ENCODE results near the gene ATIC. TPM values are rescaled to one million over a fixed set of nuclear protein-coding genes. Genes with fewer than 3 reads are reported as not detected.

Gene ATIC
- total and polyA plus RNA-seq, 3 donors from 2014 or later = 53.0 to 64.6 (median 62.1) TPM

- H3K36me3 ChIP-seq (ENCODE audit: low read depth, missing control alignments) = no peaks in the 10 kb centered on the region
- no peaks in the 10 kb centered on the region for H3K9me3 ChIP-seq
- no peaks in the 10 kb centered on the region for H3K27me3 ChIP-seq
- no peak for DNase-seq
- intact Hi-C loops (cut with DNase I; ENCODE audit: low total_unique reads) = no loop called here
- no peak overlapping the region for H3K27ac ChIP-seq
- H3K4me3 ChIP-seq = no peak overlapping the region
- TF ChIP-seq POLR2A (IDR thresholded peaks at IDR 0.05) = no peak
- TF ChIP-seq CTCF (IDR thresholded peaks at IDR 0.05) = no peak
- H3K4me1 ChIP-seq = no peaks in the 10 kb centered on the region
Measured at GRCh38 chr2:215347878-215348277, 36.0 kb downstream of the ATIC start.

- Histone ChIP-seq H3K36me3 (ENCODE audit: low read depth, missing control alignments) (no peaks in the 10 kb centered on the region), H3K27me3 (no peaks in the 10 kb centered on the region), H3K27ac (no peak overlapping the region), H3K4me3 (no peak overlapping the region), H3K4me1 (no peaks in the 10 kb centered on the region), H3K9me3 (no peaks in the 10 kb centered on the region)
- no peak for TF ChIP-seq POLR2A (IDR thresholded peaks at IDR 0.05)
- TF ChIP-seq CTCF (IDR thresholded peaks at IDR 0.05) = no peak
- WGBS, 2 donors = 48 to 60% methylated on average over 4 of the region's 4 CpGs
- intact Hi-C loops (cut with DNase I; ENCODE audit: low total_unique reads) = no loop called here
- no peak for DNase-seq
Measured at GRCh38 chr2:215352602-215353001, 40.7 kb downstream of the ATIC start.

- H3K36me3 ChIP-seq (ENCODE audit: low read depth, missing control alignments) = no peaks in the 10 kb centered on the region
- DNase-seq = no peak
Measured at GRCh38 chr2:215354771-215355695, 43.2 kb downstream of the ATIC start.

GRCh38 chr2:215355801-215356200 is 43.9 kb downstream of the ATIC start:
- Histone ChIP-seq H3K36me3 (ENCODE audit: low read depth, missing control alignments) (no peaks in the 10 kb centered on the region), H3K9me3 (no peaks in the 10 kb centered on the region), H3K27ac (no peak overlapping the region), H3K4me1 (no peaks in the 10 kb centered on the region), H3K27me3 (no peaks in the 10 kb centered on the region), H3K4me3 (no peak overlapping the region)
- DNase-seq = no peak
- 95 to 96% methylated on average over 7 of the region's 7 CpGs for WGBS, 2 donors
- intact Hi-C loops (cut with DNase I; ENCODE audit: low total_unique reads) = no loop called here
- no peak for TF ChIP-seq CTCF (IDR thresholded peaks at IDR 0.05)
- TF ChIP-seq POLR2A (IDR thresholded peaks at IDR 0.05) = no peak

More at GRCh38 chr2:215354771-215355695, 43.2 kb downstream of the ATIC start:
- 87 to 92% methylated on average over 9 of the region's 9 CpGs for WGBS, 2 donors
- no peaks in the 10 kb centered on the region for H3K9me3 ChIP-seq
- TF ChIP-seq CTCF (IDR thresholded peaks at IDR 0.05) = no peak
- no peak for TF ChIP-seq POLR2A (IDR thresholded peaks at IDR 0.05)
- no peaks in the 10 kb centered on the region for H3K27me3 ChIP-seq
- H3K27ac ChIP-seq = no peak overlapping the region
- H3K4me3 ChIP-seq = no peak overlapping the region
- intact Hi-C loops (cut with DNase I; ENCODE audit: low total_unique reads) = no loop called here
- no peaks in the 10 kb centered on the region for H3K4me1 ChIP-seq
